ENCODE measurements around the gene FBP2. TPM values are rescaled to one million over a fixed set of nuclear protein-coding genes. Genes with fewer than 3 reads are reported as not detected.

The FBP2 gene
- total and polyA plus RNA-seq, 10 of the 15 experiments (the other 5 are each of a cell fraction or from before 2014, with no cell fraction given) = 0.07 to 1.1 (median 0.12) TPM; not detected in 6

DNA sequence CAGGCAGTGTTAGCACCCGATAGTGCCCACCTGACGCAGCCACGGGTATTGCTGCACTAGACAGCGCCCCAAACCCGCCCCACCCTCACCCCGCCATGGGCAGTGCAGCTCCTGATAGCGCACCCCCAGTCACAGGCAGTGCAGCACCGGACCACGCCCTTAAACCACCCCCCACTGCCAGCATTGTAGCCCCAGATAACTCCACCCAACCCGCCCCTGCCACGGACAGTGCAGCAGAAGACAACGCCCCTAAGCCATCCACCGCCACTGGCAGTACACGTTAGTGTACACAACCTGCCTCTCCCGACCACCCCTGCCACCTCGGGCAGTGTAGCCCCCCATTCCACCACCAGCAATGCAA is 39.6 kb downstream of the FBP2 start:
- Histone ChIP-seq H3K36me3 (ENCODE audit: control insufficient read depth in 2 of 2, insufficient read depth in 2 of 2, low read length in 1 of 2) (no peaks in the 10 kb centered on the region), H2AFZ (ENCODE audit: control insufficient read depth, low read depth, low read length) (no peak overlapping the region), H3K9ac (ENCODE audit: control insufficient read depth, insufficient read depth, low read length) (no peak overlapping the region), H3K4me2 (ENCODE audit: control insufficient read depth, insufficient read depth) (no peak overlapping the region), H3K27ac (ENCODE audit: control insufficient read depth, insufficient read depth) (no peak overlapping the region), H3K27me3 (replicated peaks in 1 of 2; ENCODE audit: control insufficient read depth in 2 of 2, insufficient read depth in 2 of 2, low read length in 1 of 2) (no peaks in the 10 kb centered on the region; a peak in 1 of 4 replicates), H3K9me3 (replicated peaks; ENCODE audit: control insufficient read depth, insufficient read depth, low read length) (no peaks in the 10 kb centered on the region), H3K4me3 (no peak overlapping the region), H3K4me1 (ENCODE audit: control insufficient read depth, insufficient read depth, low read length) (no peaks in the 10 kb centered on the region), H4K20me1 (ENCODE audit: control insufficient read depth, insufficient read depth) (no peaks in the 10 kb centered on the region), H3K79me2 (ENCODE audit: control insufficient read depth, insufficient read depth, low read length) (no peaks in the 10 kb centered on the region)
- SMC1A ChIA-PET (ENCODE audit: uncharacterized antibody, unreplicated experiment) = interaction anchor here (0.7 to 1.6 kb wide), 4 partner anchors 47 to 479 kb away, joined by 3 to 5 read pairs (median 4); no protein-coding TSS in a partner anchor
- no TSS peak for BruUV-seq (replicated peaks)
- 22% methylated on average over 16 of the region's 16 CpGs for WGBS (ENCODE audit: insufficient coverage, insufficient replicate concordance, low lambda C conversion rate, missing lambda C conversion rate)
- TF ChIP-seq RAD21 (IDR thresholded peaks at IDR 0.05; ENCODE audit: insufficient read depth, low read depth, low read length) (no peak), ELK1 (IDR thresholded peaks at IDR 0.05; ENCODE audit: low read depth, low read length) (no peak), MYC (IDR thresholded peaks at IDR 0.05; ENCODE audit: insufficient read depth, insufficient read length, insufficient replicate concordance, low read length, severe bottlenecking) (no peak), ZBED1 (IDR thresholded peaks at IDR 0.05; ENCODE audit: borderline replicate concordance) (no peak), CBFB (IDR thresholded peaks at IDR 0.05; ENCODE audit: low read depth) (no peak), BCL3 (IDR thresholded peaks at IDR 0.05; ENCODE audit: borderline replicate concordance, insufficient read depth, low read depth, low read length, poor library complexity, severe bottlenecking) (no peak), ASH2L (IDR thresholded peaks at IDR 0.05; ENCODE audit: borderline replicate concordance, low read depth) (no peak), KLF5 (IDR thresholded peaks at IDR 0.05; ENCODE audit: partially characterized antibody) (no peak)
- POLR2A ChIA-PET = no interaction called here
- ATAC-seq = peak; percentile 48
- in situ Hi-C loops (cut with MboI) = no loop called here
- DNase-seq (ENCODE audit: low read depth, low spot score) = no peak
- RAD21 ChIA-PET (ENCODE audit: unreplicated experiment) = interaction anchor here (1.1 to 1.2 kb wide), 2 partner anchors 48 to 574 kb away, joined by 3 read pairs; no protein-coding TSS in a partner anchor
- CTCF ChIA-PET = interaction anchor here (0.9 to 1.6 kb wide), 6 partner anchors 39 to 70 kb away, joined by 3 to 7 read pairs (median 4); no protein-coding TSS in a partner anchor
- intact Hi-C loops (cut with micrococcal nuclease; ENCODE audit: unreplicated experiment) = loop anchor here (1.0 to 10.0 kb wide), 3 partner anchors 49 to 581 kb away; no protein-coding TSS in a partner anchor
- FAIRE-seq = no peak
